Right lobe of liver (tissue), 4 donors: ENCODE data around the gene NEGR1.

Source experiments
- CTCF ChIP-seq, 4 donors: fragments of 200-600 bp in 3 of 4; fragments of 450-650 bp in 1 of 4; IDR thresholded peaks; one replicate each; pipeline versions ENCODE4 v1.5.1 to v1.8.0; 2016 to 2022; ENCODE audit warnings: antibody characterized with exemption in 4 of 4, mild to moderate bottlenecking in 2 of 4
- POLR2A ChIP-seq: fragments of 450-650 bp; IDR thresholded peaks from one replicate; pipeline ENCODE4 v1.6.1; 2017; ENCODE audit warnings: antibody characterized with exemption, mild to moderate bottlenecking
- donor health status: DM: no; HTN: no; CAD: no.
- donor health status: DM: no; HTN: no; CAD: no.
- donor health status: DM: no; HTN: yes; CAD: no.

- TF ChIP-seq CTCF (IDR thresholded peaks at IDR 0.05) (no peak), POLR2A (no peak)
These were observed 683.0 kb downstream of the NEGR1 start for GRCh38 chr1:71599306-71599705.
